K562 (cell line): ENCODE data around the gene ATRN.

Experiments used
- EP300 ChIP-seq: IDR thresholded peaks from 2 replicates; pipeline ENCODE4 v1.6.1; 2012; ENCODE audit warnings: low read length, improper control_type of control experiment
- SMAD4 ChIP-seq: fragments of 250-450 bp; sonication (Bioruptor Pico); conservative IDR thresholded peaks from 2 replicates; pipeline ENCODE4 v1.8.0; 2021; ENCODE audit warnings: inconsistent platforms, mild to moderate bottlenecking, moderate library complexity
- SREBF2 ChIP-seq: sonication (generic); formaldehyde crosslinking; IDR thresholded peaks from 2 replicates; pipeline ENCODE4 v1.4.0; 2020; ENCODE audit warnings: mild to moderate bottlenecking, missing genetic modification reagents
- ZNF140 ChIP-seq: fragments of 250-450 bp; sonication (Bioruptor Pico); IDR thresholded peaks from 2 replicates; pipeline ENCODE4 v1.8.0; 2021; ENCODE audit warnings: moderate library complexity, mild to moderate bottlenecking, inconsistent platforms

- TF ChIP-seq SMAD4 (CRISPR knock-in tag) (no peak), ZNF140 (CRISPR knock-in tag) (no peak), EP300 (no peak), SREBF2 (CRISPR knock-in tag) (no peak)
These were observed 215.6 kb downstream of the ATRN start for GRCh38 chr20:3686421-3686820.
